Measurements from ENCODE around the gene NANS. TPM values are rescaled to one million over a fixed set of nuclear protein-coding genes. Genes with fewer than 3 reads are reported as not detected.

Gene NANS
- total RNA-seq, 1 donor from 2014 or later = 22.9 TPM

- Mint-ChIP-seq H3K4me3 (ENCODE audit: unreplicated experiment) (no peak overlapping the region), H3K4me1 (ENCODE audit: low read depth, unreplicated experiment) (no peaks in the 10 kb centered on the region), H3K36me3 (ENCODE audit: unreplicated experiment) (no peaks in the 10 kb centered on the region), H3K27ac (ENCODE audit: unreplicated experiment) (no peak overlapping the region), H3K27me3 (ENCODE audit: unreplicated experiment) (no peaks in the 10 kb centered on the region), H3K9me3 (ENCODE audit: unreplicated experiment) (peaks cover 1% of the 10 kb centered on the region)
- TF ChIP-seq CTCF (IDR thresholded peaks at IDR 0.05; ENCODE audit: partially characterized antibody, unreplicated experiment) = no peak
- no peak for DNase-seq
Measured at GRCh38 chr9:98101416-98101815, 44.9 kb downstream of the NANS start.

GRCh38 chr9:98101868-98102273, 45.3 kb downstream of the NANS start:
- DNase-seq = no peak
- Mint-ChIP-seq H3K27ac (ENCODE audit: unreplicated experiment) (no peak overlapping the region), H3K4me3 (ENCODE audit: unreplicated experiment) (no peak overlapping the region), H3K27me3 (ENCODE audit: unreplicated experiment) (no peaks in the 10 kb centered on the region), H3K4me1 (ENCODE audit: low read depth, unreplicated experiment) (no peaks in the 10 kb centered on the region), H3K36me3 (ENCODE audit: unreplicated experiment) (no peaks in the 10 kb centered on the region), H3K9me3 (ENCODE audit: unreplicated experiment) (peaks cover 1% of the 10 kb centered on the region)
- TF ChIP-seq CTCF (IDR thresholded peaks at IDR 0.05; ENCODE audit: partially characterized antibody, unreplicated experiment) = no peak

- TF ChIP-seq CTCF (IDR thresholded peaks at IDR 0.05; ENCODE audit: partially characterized antibody, unreplicated experiment) = no peak
- Mint-ChIP-seq H3K4me3 (ENCODE audit: unreplicated experiment) (no peak overlapping the region), H3K27me3 (ENCODE audit: unreplicated experiment) (no peaks in the 10 kb centered on the region), H3K4me1 (ENCODE audit: low read depth, unreplicated experiment) (no peaks in the 10 kb centered on the region), H3K36me3 (ENCODE audit: unreplicated experiment) (no peaks in the 10 kb centered on the region), H3K9me3 (ENCODE audit: unreplicated experiment) (peaks cover 1% of the 10 kb centered on the region), H3K27ac (ENCODE audit: unreplicated experiment) (no peak overlapping the region)
- no peak for DNase-seq
Measured at GRCh38 chr9:98104445-98104881, 47.9 kb downstream of the NANS start.

- H3K27ac Mint-ChIP-seq (ENCODE audit: unreplicated experiment) = no peak overlapping the region
- H3K4me3 Mint-ChIP-seq (ENCODE audit: unreplicated experiment) = no peak overlapping the region
- no peaks in the 10 kb centered on the region for H3K4me1 Mint-ChIP-seq (ENCODE audit: low read depth, unreplicated experiment)
- H3K36me3 Mint-ChIP-seq (ENCODE audit: unreplicated experiment) = no peaks in the 10 kb centered on the region
- peaks cover 1% of the 10 kb centered on the region for H3K9me3 Mint-ChIP-seq (ENCODE audit: unreplicated experiment)
- no peak for DNase-seq
- TF ChIP-seq CTCF (IDR thresholded peaks at IDR 0.05; ENCODE audit: partially characterized antibody, unreplicated experiment) = no peak
- H3K27me3 Mint-ChIP-seq (ENCODE audit: unreplicated experiment) = no peaks in the 10 kb centered on the region
Measured at GRCh38 chr9:98105006-98105405, 48.5 kb downstream of the NANS start.

- Mint-ChIP-seq H3K36me3 (ENCODE audit: unreplicated experiment) (peaks cover 5% of the 10 kb centered on the region), H3K9me3 (ENCODE audit: unreplicated experiment) (peaks cover 1% of the 10 kb centered on the region), H3K27ac (ENCODE audit: unreplicated experiment) (no peak overlapping the region), H3K4me3 (ENCODE audit: unreplicated experiment) (no peak overlapping the region), H3K27me3 (ENCODE audit: unreplicated experiment) (no peaks in the 10 kb centered on the region), H3K4me1 (ENCODE audit: low read depth, unreplicated experiment) (no peaks in the 10 kb centered on the region)
- DNase-seq = no peak
- TF ChIP-seq CTCF (IDR thresholded peaks at IDR 0.05; ENCODE audit: partially characterized antibody, unreplicated experiment) = no peak
Measured at GRCh38 chr9:98107926-98108325, 51.4 kb downstream of the NANS start.
